IMR-90 (cell line): ENCODE measurements around the gene ACP2. TPM values are rescaled to one million over a fixed set of nuclear protein-coding genes. Genes with fewer than 3 reads are reported as not detected.
A peak's percentile ranks its signal among the peaks of the same experiment; 100 is the strongest.

Source experiments
- ATAC-seq: fragments of 200-7000 bp; cut with Tn5 transposase; 2 replicates; pipeline ENCODE4 v1.9.1; 2020; ENCODE audit warnings: low read depth, mild to moderate bottlenecking, moderate library complexity
- BruUV-seq: library from RNA; stranded (reverse); fragments of 400-500 nt; replicated peaks from 2 replicates; lab custom pipeline; 2021; lab: Mats Ljungman, UMichigan
- CTCF ChIA-PET: fragments of 300-600 bp; formaldehyde crosslinking; extraction: SDS; loops from one replicate; lab custom pipeline; 2021; ENCODE audit warnings: antibody characterized with exemption; lab: Yijun Ruan, JAX
- POLR2A ChIA-PET: fragments of 300-600 bp; sonication (Branson Sonifier 250); formaldehyde crosslinking; loops from one replicate; lab custom pipeline; 2022; ENCODE audit warnings: antibody characterized with exemption; ENCODE audit not compliant: unreplicated experiment; lab: Charles Lee
- DNase-seq: peaks from one replicate; pipeline ENCODE4 v3.0.0; 2013
- H2AFZ ChIP-seq: replicated peaks from 2 replicates; pipeline ENCODE3; 2013; ENCODE audit warnings: low read length, mild to moderate bottlenecking; ENCODE audit not compliant: poor library complexity
- H2AK5ac ChIP-seq: 2 replicates; pipeline ENCODE4 v1.6.1; 2013; ENCODE audit warnings: low read depth, low read length, inconsistent platforms
- H2AK9ac ChIP-seq: replicated peaks from 2 replicates; pipeline ENCODE3; 2013; ENCODE audit warnings: mild to moderate bottlenecking, low read depth, low read length, moderate library complexity; ENCODE audit not compliant: poor library complexity
- H2BK120ac ChIP-seq: 2 replicates; pipeline ENCODE4 v1.6.1; 2013; ENCODE audit warnings: low read depth, low read length, inconsistent platforms
- H2BK15ac ChIP-seq: 3 replicates; pipeline ENCODE4 v1.6.1; 2013; ENCODE audit warnings: low read depth, low read length, inconsistent platforms
- H2BK20ac ChIP-seq: 2 replicates; pipeline ENCODE4 v1.6.1; 2013; ENCODE audit warnings: low read depth, mild to moderate bottlenecking, inconsistent platforms, low read length, moderate library complexity
- H2BK5ac ChIP-seq: 2 replicates; pipeline ENCODE4 v1.6.1; 2013; ENCODE audit warnings: mild to moderate bottlenecking, low read depth, low read length, inconsistent platforms; ENCODE audit not compliant: poor library complexity, severe bottlenecking
- H3K14ac ChIP-seq: replicated peaks from 2 replicates; pipeline ENCODE4 v1.6.1; 2013; ENCODE audit warnings: low read depth, low read length, inconsistent platforms
- H3K18ac ChIP-seq: 2 replicates; pipeline ENCODE4 v1.6.1; 2013; ENCODE audit warnings: low read depth, low read length, control low read depth
- H3K23ac ChIP-seq: 2 replicates; pipeline ENCODE4 v1.6.1; 2013; ENCODE audit warnings: low read depth, low read length, inconsistent platforms
- H3K27ac ChIP-seq: 2 replicates; pipeline ENCODE4 v1.5.1; 2013; ENCODE audit warnings: mild to moderate bottlenecking, control low read depth, low read length; ENCODE audit not compliant: insufficient read depth
- H3K27me3 ChIP-seq: 2 replicates; pipeline ENCODE4 v1.6.1; 2013; ENCODE audit warnings: low read length; ENCODE audit not compliant: control insufficient read depth, insufficient read depth
- H3K36me3 ChIP-seq: 2 replicates; pipeline ENCODE4 v1.6.1; 2013; ENCODE audit warnings: low read length, mixed read lengths; ENCODE audit not compliant: control insufficient read depth, insufficient read depth
- H3K4ac ChIP-seq: 2 replicates; pipeline ENCODE4 v1.6.1; 2013; ENCODE audit warnings: low read depth, low read length, inconsistent platforms
- H3K4me1 ChIP-seq: 2 replicates; pipeline ENCODE4 v1.6.1; 2013; ENCODE audit warnings: low read length, mixed read lengths; ENCODE audit not compliant: control insufficient read depth, insufficient read depth
- H3K4me2 ChIP-seq: 2 replicates; pipeline ENCODE4 v1.6.1; 2013; ENCODE audit warnings: low read depth, mild to moderate bottlenecking, control low read depth, low read length, moderate library complexity
- H3K4me3 ChIP-seq: 2 replicates; pipeline ENCODE4 v1.5.1; 2013; ENCODE audit warnings: low read depth, mild to moderate bottlenecking, control low read depth, low read length, moderate library complexity; ENCODE audit not compliant: insufficient read depth
- H3K56ac ChIP-seq: 2 replicates; pipeline ENCODE4 v1.6.1; 2013; ENCODE audit warnings: low read length, inconsistent platforms; ENCODE audit not compliant: insufficient read depth; ENCODE audit errors: extremely low read depth
- H3K79me1 ChIP-seq, 2 experiments: 2 replicates each; pipeline ENCODE4 v1.6.1; 2013; ENCODE audit warnings: low read length in 2 of 2, inconsistent platforms in 1 of 2, low read depth in 1 of 2
- H3K9ac ChIP-seq: 2 replicates; pipeline ENCODE4 v1.6.1; 2013; ENCODE audit warnings: low read depth, low read length, control low read depth
- H3K9me1 ChIP-seq: 2 replicates; pipeline ENCODE4 v1.6.1; 2013; ENCODE audit warnings: low read length, inconsistent platforms; ENCODE audit not compliant: insufficient read depth
- H3K9me3 ChIP-seq: 2 replicates; pipeline ENCODE4 v1.6.1; 2013; ENCODE audit warnings: low read length; ENCODE audit not compliant: control insufficient read depth, insufficient read depth
- H4K20me1 ChIP-seq: 2 replicates; pipeline ENCODE4 v1.6.1; 2013; ENCODE audit warnings: low read length, inconsistent platforms; ENCODE audit not compliant: insufficient read depth
- H4K5ac ChIP-seq: 2 replicates; pipeline ENCODE4 v1.6.1; 2013; ENCODE audit warnings: mild to moderate bottlenecking, low read depth, low read length, control low read depth
- H4K8ac ChIP-seq, 2 experiments: 2 replicates each; pipeline ENCODE4 v1.6.1; 2013; ENCODE audit warnings: low read depth in 2 of 2, low read length in 2 of 2, control low read depth in 1 of 2, inconsistent platforms in 1 of 2
- H4K91ac ChIP-seq: 2 replicates; pipeline ENCODE4 v1.6.1; 2013; ENCODE audit warnings: low read depth, low read length, inconsistent platforms; ENCODE audit not compliant: insufficient read depth
- ELK1 ChIP-seq: fragments of 150-350 bp; IDR thresholded peaks from 2 replicates; pipeline ENCODE4 v1.6.1; 2016; ENCODE audit warnings: low read depth, mild to moderate bottlenecking, low read length, moderate library complexity, borderline replicate concordance
- MAFK ChIP-seq: IDR thresholded peaks from 2 replicates; pipeline ENCODE4 v1.6.1; 2012; ENCODE audit warnings: low read depth, low read length, improper control_type of control experiment
- WGBS, 2 experiments: methylation state at CpG; one replicate each; pipeline versions ENCODE4 v1.1.5 to v1.1.7; 2013; ENCODE audit warnings: missing lambda C conversion rate in 2 of 2; ENCODE audit not compliant: insufficient read length in 1 of 2; ENCODE audit errors: extremely low coverage in 2 of 2; 5-methylcytosine and 5-hydroxymethylcytosine counted together
- dilution Hi-C: fragments of 300-500 bp; cut with HindIII; formaldehyde crosslinking; loops from one replicate; pipeline ENCODE4 v1.14.3; 2018; ENCODE audit warnings: low sequenced_read_pairs; ENCODE audit not compliant: unreplicated experiment
- in situ Hi-C: fragments of 300-500 bp; cut with MboI; formaldehyde crosslinking; loops from 3 replicates; pipeline ENCODE4 v1.14.3; 2019; ENCODE audit warnings: low sequenced_read_pairs, inconsistent platforms, mixed read lengths
- intact Hi-C: fragments of 100-400 bp; cut with micrococcal nuclease; formaldehyde crosslinking; loops from 2 replicates; pipeline ENCODE4 v1.10.0; 2022
- polyA plus RNA-seq, 3 experiments: library from polyadenylated mRNA; depleted of rRNA; stranded (reverse); fragments of >200 nt; gene quantifications; 2 replicates each; pipeline ENCODE4 v1.2.3, GENCODE V29; 2012; ENCODE audit warnings: low replicate concordance in 1 of 3
- total RNA-seq: library from RNA; depleted of rRNA; stranded (reverse); fragments of >200 nt; gene quantifications from 2 replicates; pipeline ENCODE4 v1.2.3, GENCODE V29; 2012

Gene ACP2
- total and polyA plus RNA-seq, 2 of the 4 experiments (the other 2 are of a cell fraction), result 17.7 to 23.6 TPM

GRCh38 chr11:47202576-47202975 lies 46.0 kb downstream of the ACP2 start:
- no peaks in the 10 kb centered on the region for H3K36me3 ChIP-seq
- H3K9ac ChIP-seq, result no peak overlapping the region
- H3K27me3 ChIP-seq, result peaks cover 20% of the 10 kb centered on the region
- H2BK15ac ChIP-seq, result no peak overlapping the region
- no peaks in the 10 kb centered on the region; the same call in 1 of the 2 replicates for H3K4me1 ChIP-seq
- H3K23ac ChIP-seq, result no peak overlapping the region
- 65% methylated on average over 2 of the region's 5 CpGs; no CpG with 5 or more reads in 1 of the 2 experiments for WGBS, 2 experiments
- H3K79me1 ChIP-seq, result no peaks in the 10 kb centered on the region
- no peak overlapping the region for H2BK20ac ChIP-seq
- POLR2A ChIA-PET, result no interaction called here
- dilution Hi-C loops (no loop called here), in situ Hi-C loops (no loop called here), intact Hi-C loops (no loop called here)
- DNase-seq, result no peak
- no peak for ATAC-seq
- no peak overlapping the region for H4K8ac ChIP-seq
- H4K5ac ChIP-seq, result no peak overlapping the region
- H3K4me2 ChIP-seq, result no peak overlapping the region
- no peak overlapping the region for H4K91ac ChIP-seq
- no peak overlapping the region for H3K56ac ChIP-seq
- H2BK5ac ChIP-seq, result no peak overlapping the region
- H3K4me3 ChIP-seq, result no peak overlapping the region
- no peak overlapping the region for H3K18ac ChIP-seq
- no peak overlapping the region for H2AK9ac ChIP-seq
- H3K9me3 ChIP-seq, result no peaks in the 10 kb centered on the region
- no peak overlapping the region for H3K14ac ChIP-seq
- no peak overlapping the region for H2AFZ ChIP-seq
- BruUV-seq, result no TSS peak
- H2BK120ac ChIP-seq, result no peak overlapping the region
- no peaks in the 10 kb centered on the region for H4K20me1 ChIP-seq
- no peak overlapping the region for H2AK5ac ChIP-seq
- H3K27ac ChIP-seq, result no peak overlapping the region
- H3K9me1 ChIP-seq, result no peaks in the 10 kb centered on the region; the same call in 1 of the 2 replicates
- TF ChIP-seq ELK1 (no peak), MAFK (peak; percentile 98)
- H3K4ac ChIP-seq, result no peak overlapping the region
- CTCF ChIA-PET, result interaction anchor here (0.5 to 1.0 kb wide), 2 partner anchors 11 to 12 kb away, joined by 3 read pairs; partner anchors contain the start of gene DDB2
